Measurements from ENCODE around the gene ST3GAL4.
"Not testable (repeated sequence)": the region's sequence is repeated elsewhere in the genome, so short reads cannot be mapped to it uniquely, and the experiment has no call there.

ST3GAL4 gene

DNA sequence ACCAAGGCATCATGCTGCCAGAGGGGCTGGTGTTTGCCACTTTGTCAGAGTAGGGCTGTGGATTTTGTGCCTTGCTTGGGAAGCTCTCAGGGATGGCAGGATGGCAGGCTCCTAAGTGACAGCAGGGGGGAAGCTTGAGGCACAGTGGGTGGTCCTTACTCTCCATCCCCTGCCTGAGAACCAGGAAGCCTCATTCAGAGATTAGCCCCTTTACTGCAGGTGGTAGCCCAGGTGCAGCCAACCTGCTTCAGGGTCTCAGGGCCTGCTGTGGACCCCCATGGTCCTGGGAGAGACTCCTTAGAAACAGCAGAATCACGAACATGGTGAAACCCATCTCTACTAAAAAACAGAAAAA is 8.9 kb upstream of the ST3GAL4 start:
- H3K4me3 ChIP-seq (ENCODE audit: low read length) = no peak overlapping the region

DNA sequence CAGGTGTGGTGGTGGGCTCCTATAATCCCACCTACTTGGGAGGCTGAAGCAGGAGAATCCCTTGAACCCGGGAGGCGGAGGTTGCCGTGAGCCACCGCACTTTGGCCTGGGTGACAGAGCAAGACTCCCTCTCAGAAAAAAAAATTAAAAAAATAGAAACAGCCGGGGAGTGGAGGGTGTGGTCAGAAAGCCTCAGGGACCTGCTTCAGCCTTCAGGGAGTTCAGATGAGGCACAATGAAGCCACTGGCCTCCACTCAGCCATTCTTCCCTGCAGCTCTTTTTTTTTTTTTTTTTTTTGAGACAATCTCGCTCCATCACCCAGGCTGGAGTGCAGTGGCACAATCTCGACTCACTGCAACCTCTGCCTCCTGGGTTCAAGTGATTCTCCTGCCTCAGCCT is 8.5 kb upstream of the ST3GAL4 start:
- DNase-seq (ENCODE audit: low read depth); H3K4me3 ChIP-seq (ENCODE audit: low read length): not testable (repeated sequence)

More for the DNA sequence above, 8.9 kb upstream of the ST3GAL4 start:
- DNase-seq (ENCODE audit: low read depth) = no peak
- TF ChIP-seq, protein P1, sequence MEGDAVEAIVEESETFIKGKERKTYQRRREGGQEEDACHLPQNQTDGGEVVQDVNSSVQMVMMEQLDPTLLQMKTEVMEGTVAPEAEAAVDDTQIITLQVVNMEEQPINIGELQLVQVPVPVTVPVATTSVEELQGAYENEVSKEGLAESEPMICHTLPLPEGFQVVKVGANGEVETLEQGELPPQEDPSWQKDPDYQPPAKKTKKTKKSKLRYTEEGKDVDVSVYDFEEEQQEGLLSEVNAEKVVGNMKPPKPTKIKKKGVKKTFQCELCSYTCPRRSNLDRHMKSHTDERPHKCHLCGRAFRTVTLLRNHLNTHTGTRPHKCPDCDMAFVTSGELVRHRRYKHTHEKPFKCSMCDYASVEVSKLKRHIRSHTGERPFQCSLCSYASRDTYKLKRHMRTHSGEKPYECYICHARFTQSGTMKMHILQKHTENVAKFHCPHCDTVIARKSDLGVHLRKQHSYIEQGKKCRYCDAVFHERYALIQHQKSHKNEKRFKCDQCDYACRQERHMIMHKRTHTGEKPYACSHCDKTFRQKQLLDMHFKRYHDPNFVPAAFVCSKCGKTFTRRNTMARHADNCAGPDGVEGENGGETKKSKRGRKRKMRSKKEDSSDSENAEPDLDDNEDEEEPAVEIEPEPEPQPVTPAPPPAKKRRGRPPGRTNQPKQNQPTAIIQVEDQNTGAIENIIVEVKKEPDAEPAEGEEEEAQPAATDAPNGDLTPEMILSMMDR (conservative IDR thresholded peaks at IDR 0.05; ENCODE audit: low read length) = no peak

DNA sequence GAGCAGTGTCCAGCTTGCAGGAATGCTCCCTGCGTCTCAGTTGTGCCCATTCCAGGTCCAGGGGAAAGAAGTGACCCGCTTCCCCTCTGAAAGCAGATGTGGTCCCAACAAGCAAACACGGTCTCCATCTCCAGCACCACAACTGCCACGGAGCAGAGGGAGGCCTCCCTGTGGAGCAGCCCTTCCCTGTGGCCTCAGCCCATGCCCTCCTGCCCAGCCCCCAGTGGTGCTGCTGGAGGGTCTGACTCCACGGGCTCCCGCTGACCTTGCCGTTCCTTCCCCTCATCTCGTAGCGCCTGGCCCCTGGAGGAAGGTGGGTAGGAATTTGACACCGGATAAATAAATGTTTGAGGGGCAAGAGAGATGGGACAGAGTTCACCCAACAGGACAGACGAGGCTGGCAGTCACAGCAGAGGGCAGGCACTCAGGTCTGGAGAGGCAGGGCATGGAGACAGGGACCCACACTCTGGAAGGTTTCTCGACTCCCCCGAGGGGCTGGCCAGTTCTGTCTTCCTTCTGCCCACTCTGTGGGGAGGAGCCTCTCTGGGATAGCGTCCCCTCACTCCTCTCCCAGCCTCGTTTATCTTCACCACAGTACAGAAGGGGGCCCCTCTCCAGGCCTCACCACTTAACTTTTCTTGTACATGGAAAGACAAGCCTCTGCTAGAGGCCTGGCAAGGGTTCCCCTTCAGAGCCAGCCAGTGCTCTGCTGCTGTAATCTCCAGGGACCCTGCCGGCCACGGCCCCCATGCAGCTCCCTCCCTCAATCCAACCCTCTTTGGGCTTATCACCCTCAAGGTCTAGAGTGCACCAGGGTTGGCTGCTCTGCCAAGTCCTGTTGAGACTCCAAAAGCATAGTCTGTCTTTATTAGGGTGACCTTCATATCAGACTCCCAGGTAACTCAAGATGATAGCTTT is 7.5 kb upstream of the ST3GAL4 start:
- no peak overlapping the region for H3K4me3 ChIP-seq (ENCODE audit: low read length)
- DNase-seq (ENCODE audit: low read depth) = no peak
- TF ChIP-seq, protein P1 (conservative IDR thresholded peaks at IDR 0.05; ENCODE audit: low read length) = no peak

DNA sequence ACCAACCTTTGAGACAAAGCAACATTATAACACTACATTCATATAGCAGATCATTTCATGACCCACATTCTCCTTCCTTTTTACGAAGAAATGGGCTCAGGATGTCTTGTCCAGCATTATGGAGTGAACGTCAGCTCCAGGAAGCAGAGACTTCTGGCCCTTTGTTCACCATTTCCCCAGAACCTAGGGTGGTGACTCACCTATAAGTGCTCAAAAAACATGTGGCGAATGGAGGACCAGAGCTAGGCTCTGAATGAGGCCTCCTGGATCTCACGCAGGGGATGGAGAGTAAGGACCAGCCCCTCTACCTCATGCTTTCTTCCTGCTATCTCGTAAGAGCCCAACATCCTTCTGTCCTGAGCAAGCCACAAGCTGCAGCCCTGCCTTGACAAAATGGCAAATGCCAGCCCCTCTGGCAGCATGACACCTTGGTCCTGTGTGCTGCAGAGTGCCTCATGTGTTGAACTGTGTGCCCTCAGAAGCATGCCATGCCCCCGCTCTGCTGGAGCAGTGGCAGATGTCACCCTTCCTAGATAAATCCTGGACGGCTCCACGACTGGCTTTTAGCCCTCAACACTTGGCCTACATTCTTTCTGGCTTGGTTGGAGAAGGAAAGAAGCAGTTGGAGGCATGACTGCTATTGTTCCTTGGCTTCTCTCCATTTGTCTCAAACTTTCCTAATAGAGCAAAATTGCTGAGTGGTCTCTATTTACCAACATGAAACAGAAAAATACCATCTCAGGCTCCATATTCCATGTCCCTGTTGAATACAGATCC is 6.5 kb upstream of the ST3GAL4 start:
- peak; percentile 60 for DNase-seq (ENCODE audit: low read depth)
- TF ChIP-seq, protein P1 (conservative IDR thresholded peaks at IDR 0.05; ENCODE audit: low read length) = no peak
- H3K4me3 ChIP-seq (ENCODE audit: low read length) = no peak overlapping the region

DNA sequence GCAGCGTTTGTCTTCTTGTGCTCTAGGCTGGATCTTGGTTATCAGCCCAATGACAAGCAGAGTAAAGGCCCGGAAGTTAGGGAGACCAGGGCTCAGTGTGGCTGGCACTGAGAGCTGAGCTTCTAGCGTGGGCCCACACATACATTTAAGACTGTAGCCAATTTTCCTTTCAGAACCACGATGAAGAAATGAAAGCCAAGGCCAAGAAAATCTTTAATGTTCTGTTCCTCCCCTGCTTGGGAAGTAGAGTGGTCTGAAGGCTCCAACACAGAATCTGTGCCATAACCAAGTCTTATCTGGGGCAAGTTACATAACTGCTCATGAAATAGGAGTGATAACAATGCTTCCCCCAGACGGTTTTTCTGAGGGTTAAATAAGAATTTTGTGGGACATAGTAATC is 4.7 kb upstream of the ST3GAL4 start:
- no peak overlapping the region for H3K4me3 ChIP-seq (ENCODE audit: low read length)
- DNase-seq (ENCODE audit: low read depth) = no peak
- TF ChIP-seq, protein P1 (conservative IDR thresholded peaks at IDR 0.05; ENCODE audit: low read length) = no peak

- TF ChIP-seq, protein P1 (conservative IDR thresholded peaks at IDR 0.05; ENCODE audit: low read length) = no peak
- no peak overlapping the region for H3K4me3 ChIP-seq (ENCODE audit: low read length)
- DNase-seq (ENCODE audit: low read depth) = no peak
Observed at GRCh38 chr11:126352163-126352562, 3.3 kb upstream of the ST3GAL4 start.

GRCh38 chr11:126352934-126353801 is 2.3 kb upstream of the ST3GAL4 start:
- TF ChIP-seq, protein P1 (conservative IDR thresholded peaks at IDR 0.05; ENCODE audit: low read length) = no peak
- DNase-seq (ENCODE audit: low read depth) = peak; percentile 66
- peak overlapping the region; percentile 7; the same call in 1 of the 2 replicates for H3K4me3 ChIP-seq (ENCODE audit: low read length)

Measured in AG10803 (cell line).